NCI-H345 treated with DMSO at 0.1 percent for 48 hours (cell line): ENCODE measurements around the gene RPL9.
"Not testable (repeated sequence)": the region's sequence is repeated elsewhere in the genome, so short reads cannot be mapped to it uniquely, and the experiment has no call there.

Experiments
- DNase-seq: peaks from one replicate; lab custom pipeline; 2025; ENCODE audit not compliant: unreplicated experiment; lab: John Stamatoyannopoulos, UW

RPL9 gene

DNA sequence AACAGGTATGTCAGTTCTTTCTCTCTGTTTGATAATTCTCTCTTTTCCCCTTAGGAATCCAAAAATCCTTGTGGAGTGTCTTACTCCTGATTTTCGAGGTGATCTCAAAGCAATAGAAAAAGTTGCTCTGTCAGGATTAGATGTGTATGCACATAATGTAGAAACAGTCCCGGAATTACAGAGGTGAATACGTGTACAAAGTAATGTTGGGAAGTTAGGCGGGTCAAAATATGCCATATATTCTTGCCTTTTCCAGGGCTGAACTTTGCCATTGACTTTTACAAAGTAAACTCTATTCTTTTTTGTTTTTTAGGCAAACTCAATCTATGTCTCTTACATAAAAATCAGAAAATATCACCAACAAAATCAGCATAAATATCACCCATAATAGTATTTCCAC, 8.7 kb upstream of the RPL9 start:
- no peak for DNase-seq

DNA sequence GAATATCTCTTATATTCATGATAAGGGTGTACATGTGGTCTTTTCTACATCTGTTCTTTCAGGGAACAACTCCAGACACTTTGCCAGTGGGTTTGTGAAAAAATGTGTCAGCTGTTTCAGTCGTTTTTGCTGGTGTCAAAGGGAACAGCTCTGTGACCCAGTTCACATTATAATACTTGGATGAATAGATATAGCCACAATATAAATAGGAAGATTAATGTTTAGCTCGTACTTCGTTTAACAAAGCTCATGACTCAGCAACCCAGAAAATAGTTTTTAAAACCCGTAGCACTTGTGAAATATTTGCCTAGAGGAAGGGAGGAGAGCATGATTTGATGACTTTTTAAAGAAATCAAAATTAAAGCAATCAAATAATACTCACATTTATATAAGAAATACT, 8.0 kb upstream of the RPL9 start:
- no peak for DNase-seq

DNA sequence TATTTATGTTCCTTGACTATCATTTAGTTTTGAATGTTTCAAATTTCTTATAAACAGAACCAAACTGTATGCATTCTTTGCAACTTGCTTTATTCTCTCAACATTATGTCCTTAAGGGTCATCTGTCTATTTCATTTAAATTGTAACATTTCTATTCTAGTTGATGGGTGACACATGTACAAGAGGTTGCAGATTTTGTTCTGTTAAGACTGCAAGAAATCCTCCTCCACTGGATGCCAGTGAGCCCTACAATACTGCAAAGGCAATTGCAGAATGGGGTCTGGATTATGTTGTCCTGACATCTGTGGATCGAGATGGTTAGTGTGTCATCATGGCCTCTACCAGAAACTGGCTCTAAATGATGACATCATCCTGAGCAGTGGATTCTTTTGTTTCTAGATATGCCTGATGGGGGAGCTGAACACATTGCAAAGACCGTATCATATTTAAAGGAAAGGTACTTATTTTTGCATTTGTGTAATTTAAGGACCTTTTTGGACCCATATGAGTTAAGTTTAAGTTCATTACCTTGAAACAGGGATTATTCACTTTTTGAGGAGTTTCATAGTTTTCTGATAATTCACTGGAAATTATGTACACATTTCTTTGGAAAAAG, 6.3 kb upstream of the RPL9 start:
- DNase-seq: no peak

DNA sequence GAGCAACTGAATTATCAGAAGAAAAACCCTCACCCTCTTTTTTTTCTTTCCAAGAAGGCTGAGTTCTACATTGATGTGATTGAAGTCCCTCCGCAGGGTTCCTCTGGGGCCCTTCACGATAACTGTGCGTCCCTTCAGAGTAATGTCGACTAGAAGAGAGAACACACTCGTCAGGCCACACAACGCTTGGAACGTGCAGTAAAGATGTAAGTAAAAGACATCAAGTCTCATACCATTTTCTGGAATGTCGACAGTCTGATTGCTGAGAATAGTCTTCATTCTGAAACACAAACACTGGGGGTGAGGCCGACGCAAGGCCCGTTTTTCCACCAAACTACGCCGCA, 589 bp downstream of the RPL9 start:
- not testable (repeated sequence) for DNase-seq

DNA sequence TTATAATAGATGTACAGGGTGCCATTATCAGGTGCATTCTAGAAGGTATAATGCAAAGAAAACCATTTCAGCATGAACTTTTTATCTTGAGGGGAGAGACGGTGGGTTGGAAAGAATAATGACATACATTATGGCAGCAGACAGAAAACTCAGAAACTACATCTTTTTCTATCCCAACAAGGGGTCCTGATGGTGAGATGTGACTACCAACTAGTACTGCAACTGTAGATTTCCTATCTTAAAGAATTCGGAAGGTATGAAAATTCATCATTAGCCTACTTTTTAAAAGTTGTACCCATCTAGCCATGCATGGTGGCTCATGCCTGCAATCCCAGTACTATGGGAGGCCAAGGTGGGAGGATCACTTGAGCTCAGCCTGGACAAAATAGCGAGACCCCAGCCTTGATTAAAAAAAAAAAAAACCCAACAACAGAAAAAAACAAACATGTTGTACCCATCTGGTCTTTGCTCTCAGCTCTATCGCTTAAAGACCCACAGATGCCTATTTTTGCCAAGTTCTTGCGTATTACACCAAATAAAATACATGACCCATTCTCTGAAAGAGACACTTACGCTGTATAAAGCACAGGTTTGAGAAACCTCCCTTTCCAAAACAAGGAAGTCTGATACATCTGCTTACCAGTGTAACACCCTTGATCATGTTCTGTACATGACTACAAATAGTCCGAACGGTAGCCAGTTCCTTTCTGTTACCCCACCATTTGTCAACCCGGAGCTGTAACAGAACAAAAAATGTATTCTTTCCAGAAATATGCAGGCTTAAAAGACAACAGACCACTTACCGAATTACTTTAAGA, 1.6 kb downstream of the RPL9 start:
- no peak for DNase-seq

DNA sequence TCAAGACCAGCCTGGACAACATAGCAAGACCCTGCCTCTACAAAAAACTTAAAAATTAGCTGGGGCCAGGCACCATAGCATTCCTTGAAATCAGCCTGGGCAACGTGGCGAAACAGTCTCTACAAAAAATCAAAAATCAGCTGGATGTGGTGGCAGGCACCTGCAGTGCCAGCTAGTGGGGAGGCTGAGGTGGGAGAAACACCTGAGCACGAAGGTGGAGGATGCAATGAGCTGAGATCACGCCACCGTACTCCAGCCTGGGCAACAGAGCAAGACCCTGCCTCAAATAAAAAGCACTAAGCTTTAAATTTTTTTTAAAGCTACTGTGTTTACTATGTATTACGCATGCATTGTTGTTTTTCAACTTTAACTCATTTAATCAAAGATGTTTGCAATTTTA, 3.2 kb downstream of the RPL9 start:
- DNase-seq: no peak

DNA sequence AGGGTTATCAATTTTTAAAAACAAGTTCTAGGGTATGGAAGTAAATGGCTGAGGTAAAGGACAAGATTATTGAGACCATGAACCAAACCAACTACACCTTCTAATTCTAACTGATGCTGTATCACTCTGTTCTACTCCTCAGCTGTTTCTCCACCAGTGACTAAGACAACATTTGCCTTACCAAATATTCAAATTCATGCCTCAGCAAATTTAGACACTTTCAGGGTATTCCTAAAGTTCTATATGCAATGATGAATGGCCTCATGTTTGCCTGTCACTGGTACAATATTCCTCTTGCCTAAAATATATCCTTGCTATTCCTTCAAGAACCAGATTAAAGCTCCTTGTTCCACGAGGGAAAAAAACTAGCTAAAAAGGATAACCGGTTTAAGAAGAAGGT, 5.0 kb downstream of the RPL9 start:
- no peak for DNase-seq

DNA sequence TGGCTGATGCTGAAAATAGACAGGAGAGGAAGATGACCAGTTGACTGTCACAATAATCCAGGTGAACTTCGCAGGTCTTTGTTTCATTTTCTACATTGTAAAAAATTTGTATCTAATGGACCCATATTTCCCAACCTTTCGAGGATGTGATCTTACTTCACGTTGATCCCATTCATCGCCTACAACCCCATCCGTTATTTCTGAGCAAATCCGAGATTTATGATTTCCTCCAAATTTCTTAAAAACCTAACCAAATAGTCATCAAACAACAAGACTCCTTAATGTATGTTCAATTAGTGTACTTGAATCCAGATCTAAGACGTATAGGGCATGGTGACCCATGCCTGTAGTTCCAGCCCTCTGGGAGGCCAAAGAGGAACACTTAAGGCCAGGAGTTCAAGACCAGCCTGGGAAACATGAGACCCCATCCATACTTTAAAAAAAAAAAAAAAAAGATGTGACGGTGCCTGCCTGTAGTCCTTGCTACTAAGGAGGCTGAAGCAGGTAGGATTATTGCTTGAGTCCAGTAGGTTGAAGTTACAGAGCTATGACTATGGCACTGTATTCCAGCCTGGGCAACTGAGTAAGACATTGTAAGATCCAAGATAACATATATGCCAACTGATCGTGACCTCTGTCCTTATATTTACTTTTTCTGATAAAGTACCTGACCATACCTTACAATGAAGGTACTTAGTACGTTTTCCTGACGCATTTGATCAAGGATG, 5.7 kb downstream of the RPL9 start:
- no peak for DNase-seq

DNA sequence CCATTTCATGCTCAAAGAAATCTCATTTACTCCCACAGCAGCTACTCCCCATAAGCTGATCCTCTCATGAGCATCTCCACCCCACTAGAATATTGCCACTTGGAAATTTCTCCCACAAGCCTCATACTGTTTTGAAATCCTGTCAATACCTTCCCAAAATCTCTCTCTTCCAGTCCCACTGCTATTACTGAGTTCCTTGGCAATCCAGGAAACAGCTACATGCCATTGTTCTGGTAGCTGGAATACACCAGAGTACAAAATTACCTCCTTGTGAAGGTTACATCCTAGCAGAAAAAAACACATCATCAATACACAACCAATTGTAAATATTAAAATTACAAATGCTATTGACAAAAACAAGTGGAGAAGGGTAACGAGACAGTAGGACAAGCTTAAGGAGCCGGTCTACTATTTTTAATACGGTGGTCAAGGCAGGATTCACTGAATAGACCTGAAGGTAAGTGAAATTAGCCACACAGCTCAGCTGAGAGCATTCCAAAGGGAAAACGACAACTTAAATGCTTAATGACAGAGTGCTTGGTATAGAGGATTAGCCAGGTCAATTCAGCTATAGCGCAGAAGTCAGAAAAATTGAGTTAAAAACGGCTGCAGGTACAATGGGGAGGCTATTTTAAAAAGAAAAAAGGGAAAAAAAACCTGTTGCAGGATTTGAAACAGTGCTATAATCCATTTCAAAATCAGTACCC, 6.4 kb downstream of the RPL9 start:
- DNase-seq: no peak

DNA sequence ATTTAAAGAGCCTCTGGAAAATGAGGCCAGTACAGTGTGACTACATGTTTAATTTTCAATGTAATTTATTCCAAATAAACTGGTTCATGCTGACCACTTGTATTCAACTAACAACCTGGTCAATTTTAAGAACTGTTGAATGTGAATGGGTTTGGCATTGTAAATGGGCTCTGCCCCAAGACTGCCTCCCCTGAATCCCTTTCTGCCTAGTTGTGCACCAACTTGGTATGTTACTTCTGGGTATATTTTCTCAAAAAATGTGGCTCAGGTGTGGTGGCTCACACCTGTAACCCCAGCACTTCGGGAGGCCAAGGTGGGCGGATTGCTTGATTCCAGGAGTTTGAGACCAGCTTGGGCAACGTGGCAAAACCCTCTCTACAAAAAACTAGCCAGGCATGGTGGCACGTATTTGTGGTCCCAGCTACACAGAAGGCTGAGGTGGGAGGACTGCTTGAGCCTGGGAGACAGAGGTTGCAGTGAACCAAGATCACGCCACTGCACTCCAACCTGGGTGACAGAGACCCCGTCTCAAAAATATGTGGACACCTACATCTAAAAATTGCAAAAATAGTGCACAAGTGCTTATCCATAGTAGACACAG, 7.2 kb downstream of the RPL9 start:
- DNase-seq: no peak

DNA sequence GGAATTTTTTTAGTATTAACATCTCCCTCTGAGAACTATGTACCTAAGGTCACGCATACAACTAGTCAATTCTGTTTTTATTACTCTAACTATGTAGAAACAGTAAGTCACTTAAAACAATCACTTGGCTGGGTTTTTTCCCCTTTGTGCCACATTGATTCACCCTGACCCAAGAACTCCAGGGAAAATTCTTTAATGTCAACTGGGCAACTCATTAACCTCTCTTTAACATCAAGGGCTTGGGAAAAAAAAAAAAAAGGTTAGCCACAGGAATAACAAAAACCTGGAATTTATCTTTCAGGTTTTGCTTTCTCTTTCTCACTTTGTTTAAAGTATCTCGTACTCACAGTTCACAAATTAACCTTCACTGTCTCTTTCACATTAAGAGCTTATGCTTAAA, 8.1 kb downstream of the RPL9 start:
- DNase-seq: no peak

DNA sequence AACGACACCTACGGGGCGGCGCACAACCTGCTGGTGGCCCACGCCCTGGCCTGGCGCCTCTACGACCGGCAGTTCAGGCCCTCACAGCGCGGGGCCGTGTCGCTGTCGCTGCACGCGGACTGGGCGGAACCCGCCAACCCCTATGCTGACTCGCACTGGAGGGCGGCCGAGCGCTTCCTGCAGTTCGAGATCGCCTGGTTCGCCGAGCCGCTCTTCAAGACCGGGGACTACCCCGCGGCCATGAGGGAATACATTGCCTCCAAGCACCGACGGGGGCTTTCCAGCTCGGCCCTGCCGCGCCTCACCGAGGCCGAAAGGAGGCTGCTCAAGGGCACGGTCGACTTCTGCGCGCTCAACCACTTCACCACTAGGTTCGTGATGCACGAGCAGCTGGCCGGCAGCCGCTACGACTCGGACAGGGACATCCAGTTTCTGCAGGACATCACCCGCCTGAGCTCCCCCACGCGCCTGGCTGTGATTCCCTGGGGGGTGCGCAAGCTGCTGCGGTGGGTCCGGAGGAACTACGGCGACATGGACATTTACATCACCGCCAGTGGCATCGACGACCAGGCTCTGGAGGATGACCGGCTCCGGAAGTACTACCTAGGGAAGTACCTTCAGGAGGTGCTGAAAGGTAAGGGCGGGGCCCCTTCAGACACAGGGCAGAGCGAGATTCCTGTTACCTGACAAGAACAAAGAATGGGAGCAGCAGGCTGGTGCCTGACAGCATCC, 11.7 kb downstream of the RPL9 start:
- DNase-seq: no peak

DNA sequence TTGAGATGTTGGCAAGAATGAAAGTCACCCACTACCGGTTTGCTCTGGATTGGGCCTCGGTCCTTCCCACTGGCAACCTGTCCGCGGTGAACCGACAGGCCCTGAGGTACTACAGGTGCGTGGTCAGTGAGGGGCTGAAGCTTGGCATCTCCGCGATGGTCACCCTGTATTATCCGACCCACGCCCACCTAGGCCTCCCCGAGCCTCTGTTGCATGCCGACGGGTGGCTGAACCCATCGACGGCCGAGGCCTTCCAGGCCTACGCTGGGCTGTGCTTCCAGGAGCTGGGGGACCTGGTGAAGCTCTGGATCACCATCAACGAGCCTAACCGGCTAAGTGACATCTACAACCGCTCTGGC, 12.3 kb downstream of the RPL9 start:
- DNase-seq: no peak

DNA sequence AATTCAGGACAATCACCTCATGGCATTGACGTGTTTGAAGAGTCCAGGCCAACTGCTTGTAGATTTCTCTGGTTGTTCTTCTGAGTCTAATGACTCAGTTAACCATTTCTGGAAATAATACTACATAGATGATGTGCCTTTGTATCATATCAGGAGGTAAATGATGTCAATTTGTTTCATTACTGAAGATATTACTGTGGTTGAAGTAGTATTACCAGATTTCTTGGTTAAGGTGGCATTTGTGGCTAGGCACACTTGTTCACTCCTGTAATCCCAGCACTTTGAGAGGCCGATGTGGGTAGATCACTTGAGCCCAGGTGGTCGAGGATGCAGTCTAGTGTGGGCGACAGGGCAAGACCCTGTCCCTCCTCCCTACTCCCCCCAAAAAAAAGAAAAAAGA, 15.7 kb downstream of the RPL9 start:
- no peak for DNase-seq

DNA sequence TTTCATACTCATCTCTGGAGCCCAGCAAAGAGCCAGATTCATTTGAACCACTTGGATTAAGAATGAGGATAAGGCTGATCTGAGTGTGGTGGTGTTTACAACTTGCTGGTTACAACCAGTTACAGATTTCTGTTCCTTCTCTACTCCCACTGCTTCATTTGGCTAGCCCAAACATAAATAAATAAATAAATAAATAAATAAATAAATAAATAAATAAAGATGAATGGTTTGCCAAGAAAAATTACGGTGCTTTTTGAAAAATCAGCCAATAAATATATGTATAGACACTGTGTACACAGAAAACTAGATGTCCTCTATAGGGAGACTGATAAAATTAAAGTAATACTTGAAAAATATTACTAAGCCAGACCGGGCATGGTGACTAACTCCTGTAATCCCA, 17.1 kb downstream of the RPL9 start:
- DNase-seq: no peak

DNA sequence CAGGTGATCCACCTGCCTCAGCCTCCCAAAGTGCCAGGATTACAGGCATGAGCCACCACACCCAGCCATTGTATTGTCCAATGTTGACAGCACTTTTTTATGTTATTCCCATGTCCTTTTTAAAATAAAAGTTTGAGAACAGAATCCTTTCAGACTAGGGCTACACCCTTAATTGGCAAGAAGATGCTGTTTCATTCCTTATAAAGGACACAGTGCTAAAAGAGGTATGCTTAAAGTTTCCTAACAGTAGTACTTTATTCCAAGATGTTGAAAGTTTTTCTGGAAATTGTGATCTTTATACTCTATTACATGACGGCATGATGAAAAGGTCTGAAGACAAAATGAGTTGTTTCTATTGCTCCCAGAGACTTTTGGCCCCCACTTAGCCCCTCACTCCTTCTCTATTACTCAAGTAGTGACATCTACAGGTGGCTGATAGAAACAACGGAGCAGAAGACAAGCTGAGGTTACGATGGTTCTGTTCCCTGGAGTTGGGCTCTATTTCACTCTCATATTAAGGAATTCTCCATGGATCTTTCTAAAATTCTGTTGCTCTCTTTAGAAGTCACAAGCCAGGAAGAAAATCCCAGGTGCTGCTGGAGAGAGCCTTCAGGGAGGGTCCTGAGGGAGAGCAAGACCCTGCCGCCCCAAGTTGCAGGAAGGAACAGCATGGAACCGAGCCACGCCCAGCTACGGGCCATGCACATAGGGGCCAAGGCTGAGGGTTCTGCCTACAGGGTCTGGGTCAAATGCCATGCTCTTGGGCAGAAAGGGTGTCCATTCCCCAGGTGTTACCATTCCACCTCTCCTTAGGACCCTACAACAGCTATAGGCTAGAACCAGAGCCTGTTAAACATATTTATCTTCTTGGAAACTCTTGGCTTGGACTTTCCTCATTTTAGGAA, 22.8 kb downstream of the RPL9 start:
- no peak for DNase-seq

DNA sequence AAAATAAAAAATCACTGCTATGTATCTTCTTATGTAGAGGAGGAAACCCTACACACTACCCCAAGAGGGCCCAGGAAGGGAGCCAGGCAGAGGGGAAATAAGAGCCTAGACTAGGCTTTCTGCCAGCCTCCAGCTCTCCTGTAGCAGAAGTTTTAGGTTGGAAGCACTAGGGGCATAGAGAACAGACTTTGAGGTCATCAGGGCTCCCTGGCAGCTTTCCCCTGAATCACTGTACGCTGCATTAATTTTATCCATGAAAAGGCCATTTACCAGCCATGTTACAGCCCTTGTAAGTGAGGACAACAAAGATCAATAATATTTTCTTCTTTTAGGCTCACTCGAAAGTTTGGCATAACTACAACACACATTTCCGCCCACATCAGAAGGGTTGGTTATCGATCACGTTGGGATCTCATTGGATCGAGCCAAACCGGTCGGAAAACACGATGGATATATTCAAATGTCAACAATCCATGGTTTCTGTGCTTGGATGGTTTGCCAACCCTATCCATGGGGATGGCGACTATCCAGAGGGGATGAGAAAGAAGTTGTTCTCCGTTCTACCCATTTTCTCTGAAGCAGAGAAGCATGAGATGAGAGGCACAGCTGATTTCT, 24.7 kb downstream of the RPL9 start:
- no peak for DNase-seq

DNA sequence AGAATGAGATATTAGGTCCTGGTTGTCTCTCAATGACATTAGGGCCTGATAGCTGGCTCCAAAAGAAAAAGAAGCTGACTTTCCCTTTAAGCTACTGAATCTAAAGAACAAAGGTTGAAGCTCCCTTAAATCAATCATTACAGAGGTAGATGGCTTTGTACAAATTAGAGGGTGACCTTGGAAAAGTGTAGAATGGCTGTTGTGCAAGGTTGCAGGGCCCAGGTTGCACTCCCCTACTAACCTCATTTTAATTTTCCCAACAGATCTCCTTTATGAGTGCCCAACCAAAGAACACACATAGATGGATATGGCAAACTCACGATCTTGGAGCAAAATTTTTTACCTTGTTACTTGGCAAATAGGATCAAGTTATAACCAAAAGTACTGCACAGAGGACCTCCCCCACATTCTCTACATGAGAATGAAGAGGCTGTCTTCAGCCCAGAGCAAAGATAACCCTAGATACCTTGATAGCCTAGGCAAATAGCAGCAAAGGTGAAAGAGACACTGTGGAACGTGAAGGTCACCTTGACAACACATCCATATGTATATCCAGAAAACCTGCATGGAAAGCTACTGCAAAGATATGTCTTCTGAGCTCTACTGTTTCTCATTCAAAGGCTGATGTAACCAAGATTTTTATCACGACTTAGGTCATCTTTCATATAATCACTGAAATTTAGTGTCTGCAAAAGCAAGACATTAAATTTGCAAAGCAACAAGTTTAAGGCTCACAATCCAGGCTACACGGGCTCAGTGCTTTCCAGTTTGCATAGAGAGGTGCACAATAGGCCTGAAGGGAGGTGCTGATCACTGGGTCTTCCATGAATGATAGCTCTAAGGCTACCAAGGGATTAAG, 29.0 kb downstream of the RPL9 start:
- no peak for DNase-seq
